Activated T-cell treated with anti-CD3 and anti-CD28 coated beads, Interleukin-2, amount 50 U/mL, for 24 hours (primary cell): ENCODE results near the gene PSMD2.
"Not testable (repeated sequence)": the region's sequence is repeated elsewhere in the genome, so short reads cannot be mapped to it uniquely, and the experiment has no call there.

Source experiments
- DNase-seq: peaks from one replicate; pipeline ENCODE4 v3.0.0-alpha.2; 2020
- H3K27ac Mint-ChIP-seq: 2 replicates; pipeline ENCODE4 v1.8.0; 2020; ENCODE audit warnings: mild to moderate bottlenecking, mixed read lengths
- H3K27me3 Mint-ChIP-seq: 2 replicates; pipeline ENCODE4 v1.8.0; 2020; ENCODE audit warnings: mixed read lengths
- H3K36me3 Mint-ChIP-seq: 2 replicates; pipeline ENCODE4 v1.8.0; 2020; ENCODE audit warnings: low read depth, mixed read lengths
- H3K4me1 Mint-ChIP-seq: 2 replicates; pipeline ENCODE4 v1.8.0; 2020; ENCODE audit warnings: low read depth, mixed read lengths
- H3K4me3 Mint-ChIP-seq: 2 replicates; pipeline ENCODE4 v1.8.0; 2020; ENCODE audit warnings: mild to moderate bottlenecking, moderate library complexity, mixed read lengths
- H3K9me3 Mint-ChIP-seq: 2 replicates; pipeline ENCODE4 v1.8.0; 2020; ENCODE audit warnings: mixed read lengths

PSMD2 gene

DNA sequence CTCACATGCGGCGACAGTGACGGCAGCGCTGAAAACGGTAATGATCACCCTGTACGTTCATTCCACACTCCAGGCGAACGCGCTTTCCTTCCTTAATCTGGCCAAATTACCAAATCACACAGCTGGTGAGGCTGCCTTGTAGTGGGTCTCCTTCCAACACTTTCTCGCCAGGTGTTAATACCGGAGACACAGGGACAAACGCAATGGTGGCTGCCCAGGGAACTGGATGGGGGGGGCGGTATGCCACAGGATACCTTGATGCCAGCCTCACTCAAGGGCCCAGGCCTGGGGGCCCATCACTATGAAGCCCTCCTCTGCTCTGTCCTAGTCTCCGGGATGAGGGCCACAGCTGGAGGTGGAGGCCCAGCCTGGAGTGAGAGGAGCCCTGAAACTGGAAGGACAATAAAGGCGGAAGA lies 36.3 kb upstream of the PSMD2 start:
- H3K27me3 Mint-ChIP-seq, result peaks cover 61% of the 10 kb centered on the region
- DNase-seq, result no peak
- H3K36me3 Mint-ChIP-seq, result peaks cover 12% of the 10 kb centered on the region
- peak overlapping the region; percentile 26 for H3K27ac Mint-ChIP-seq
- H3K4me3 Mint-ChIP-seq, result peak overlapping the region; percentile 83
- peaks cover 24% of the 10 kb centered on the region for H3K4me1 Mint-ChIP-seq
- no peaks in the 10 kb centered on the region for H3K9me3 Mint-ChIP-seq

DNA sequence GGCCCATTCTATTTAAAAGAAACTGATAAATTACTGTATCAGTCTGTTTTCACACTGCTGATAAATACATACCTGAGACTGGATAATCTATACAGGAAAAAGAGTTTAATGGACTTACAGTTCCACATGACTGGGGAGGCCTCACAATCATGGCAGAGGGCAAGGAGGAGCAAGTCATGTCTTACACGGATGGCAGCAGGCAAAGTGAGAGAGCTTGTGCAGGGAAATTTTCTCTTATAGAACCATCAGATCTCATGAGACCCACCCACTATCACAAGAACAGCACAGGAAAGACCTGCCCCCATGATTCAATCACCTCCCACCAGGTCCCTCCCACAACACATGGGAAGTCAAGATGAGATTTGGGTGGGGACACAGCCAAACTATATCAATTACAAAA lies 31.8 kb upstream of the PSMD2 start:
- not testable (repeated sequence) for H3K4me3 Mint-ChIP-seq, H3K36me3 Mint-ChIP-seq, H3K27ac Mint-ChIP-seq, H3K9me3 Mint-ChIP-seq, H3K4me1 Mint-ChIP-seq, DNase-seq
- H3K27me3 Mint-ChIP-seq, result peaks cover 59% of the 10 kb centered on the region

GRCh38 chr3:184272269-184272668 lies 26.8 kb upstream of the PSMD2 start:
- no peak for DNase-seq
- H3K27ac Mint-ChIP-seq, result no peak overlapping the region
- no peaks in the 10 kb centered on the region for H3K36me3 Mint-ChIP-seq
- no peaks in the 10 kb centered on the region for H3K9me3 Mint-ChIP-seq
- peaks cover 54% of the 10 kb centered on the region for H3K27me3 Mint-ChIP-seq
- H3K4me1 Mint-ChIP-seq, result peaks cover 6% of the 10 kb centered on the region
- H3K4me3 Mint-ChIP-seq, result no peak overlapping the region

- no peak overlapping the region for H3K27ac Mint-ChIP-seq
Observed at GRCh38 chr3:184275381-184275701, 23.7 kb upstream of the PSMD2 start.

DNA sequence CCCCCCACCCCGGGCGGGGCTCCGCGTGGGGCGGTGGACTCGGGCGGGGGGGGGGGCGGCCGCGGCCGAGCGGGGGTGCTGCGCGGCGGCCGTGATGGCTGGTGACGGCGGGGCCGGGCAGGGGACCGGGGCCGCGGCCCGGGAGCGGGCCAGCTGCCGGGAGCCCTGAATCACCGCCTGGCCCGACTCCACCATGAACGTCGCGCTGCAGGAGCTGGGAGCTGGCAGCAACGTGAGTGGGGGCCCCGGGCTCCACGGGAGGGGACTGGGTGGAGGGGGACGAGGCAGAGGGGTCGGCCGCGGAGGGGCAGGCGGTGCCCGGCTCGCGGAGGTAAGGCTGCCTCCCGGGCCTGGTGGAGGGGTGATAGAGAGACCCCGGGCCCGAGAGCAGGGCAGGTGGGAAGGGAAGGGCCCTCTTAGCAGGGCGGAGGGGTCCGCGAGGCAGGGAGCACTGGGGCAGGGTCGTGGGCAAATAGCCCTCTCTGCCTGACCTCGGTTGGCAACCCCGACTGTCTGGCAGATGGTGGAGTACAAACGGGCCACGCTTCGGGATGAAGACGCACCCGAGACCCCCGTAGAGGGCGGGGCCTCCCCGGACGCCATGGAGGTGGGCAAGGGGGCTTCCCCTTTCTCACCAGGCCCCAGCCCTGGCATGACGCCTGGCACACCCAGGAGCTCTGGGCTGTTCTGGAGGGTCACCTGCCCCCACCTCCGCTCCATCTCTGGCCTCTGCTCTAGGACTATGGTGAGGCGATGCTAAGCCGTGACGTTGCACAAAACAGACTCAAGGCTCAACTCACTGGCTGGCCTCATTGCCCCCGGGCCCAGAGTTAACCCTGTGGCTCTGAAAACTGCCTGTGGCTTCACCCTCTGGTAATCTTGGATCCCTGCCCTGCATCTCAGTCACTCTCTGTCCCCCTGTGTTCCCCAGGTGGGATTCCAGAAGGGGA lies 22.8 kb upstream of the PSMD2 start, which contains the start of gene ECE2:
TSS of gene ECE2 (plus strand) at position 62 of the 950 bp plus-strand sequence. CDS start at position 194, 132 bp downstream.
- Mint-ChIP-seq H3K4me1 (peaks cover 6% of the 10 kb centered on the region), H3K27ac (no peak within 1 kb of the TSS), H3K4me3 (no peak within 1 kb of the TSS), H3K27me3 (peaks cover 48% of the 10 kb centered on the region), H3K9me3 (no peaks in the 10 kb centered on the region), H3K36me3 (no peaks in the 10 kb centered on the region)
- no peak for DNase-seq

More at GRCh38 chr3:184275381-184275701, 23.7 kb upstream of the PSMD2 start:
- DNase-seq, result no peak
- H3K4me3 Mint-ChIP-seq, result no peak overlapping the region
- H3K36me3 Mint-ChIP-seq, result no peaks in the 10 kb centered on the region
- peaks cover 6% of the 10 kb centered on the region for H3K4me1 Mint-ChIP-seq
- H3K27me3 Mint-ChIP-seq, result peaks cover 54% of the 10 kb centered on the region
- H3K9me3 Mint-ChIP-seq, result no peaks in the 10 kb centered on the region

GRCh38 chr3:184277366-184277765 lies 21.7 kb upstream of the PSMD2 start:
- H3K27me3 Mint-ChIP-seq, result peaks cover 40% of the 10 kb centered on the region
- H3K9me3 Mint-ChIP-seq, result no peaks in the 10 kb centered on the region
- H3K36me3 Mint-ChIP-seq, result no peaks in the 10 kb centered on the region
- DNase-seq, result no peak
- H3K4me1 Mint-ChIP-seq, result peaks cover 6% of the 10 kb centered on the region
- H3K4me3 Mint-ChIP-seq, result no peak overlapping the region
- H3K27ac Mint-ChIP-seq, result no peak overlapping the region

GRCh38 chr3:184282941-184283340 lies 16.1 kb upstream of the PSMD2 start:
- Mint-ChIP-seq H3K27me3 (peaks cover 15% of the 10 kb centered on the region), H3K27ac (no peak overlapping the region), H3K9me3 (no peaks in the 10 kb centered on the region), H3K4me1 (no peaks in the 10 kb centered on the region), H3K4me3 (no peak overlapping the region), H3K36me3 (no peaks in the 10 kb centered on the region)
- DNase-seq, result no peak

DNA sequence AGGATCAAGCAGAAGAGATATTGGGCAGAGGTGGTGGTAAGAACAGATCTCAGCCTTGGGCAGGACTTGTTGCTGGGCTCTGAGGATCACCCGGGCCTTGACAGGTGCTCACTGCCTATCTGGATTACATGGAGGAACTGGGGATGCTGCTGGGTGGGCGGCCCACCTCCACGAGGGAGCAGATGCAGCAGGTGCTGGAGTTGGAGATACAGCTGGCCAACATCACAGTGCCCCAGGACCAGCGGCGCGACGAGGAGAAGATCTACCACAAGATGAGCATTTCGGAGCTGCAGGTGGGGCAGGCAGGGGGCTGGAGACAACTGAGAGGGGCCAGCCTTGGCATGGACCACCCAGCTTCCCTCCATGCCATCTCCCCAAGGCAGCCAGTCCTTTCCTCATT lies 15.4 kb upstream of the PSMD2 start:
- Mint-ChIP-seq H3K4me3 (no peak overlapping the region), H3K4me1 (no peaks in the 10 kb centered on the region), H3K27me3 (peaks cover 13% of the 10 kb centered on the region), H3K27ac (no peak overlapping the region), H3K36me3 (no peaks in the 10 kb centered on the region), H3K9me3 (no peaks in the 10 kb centered on the region)
- DNase-seq, result no peak

DNA sequence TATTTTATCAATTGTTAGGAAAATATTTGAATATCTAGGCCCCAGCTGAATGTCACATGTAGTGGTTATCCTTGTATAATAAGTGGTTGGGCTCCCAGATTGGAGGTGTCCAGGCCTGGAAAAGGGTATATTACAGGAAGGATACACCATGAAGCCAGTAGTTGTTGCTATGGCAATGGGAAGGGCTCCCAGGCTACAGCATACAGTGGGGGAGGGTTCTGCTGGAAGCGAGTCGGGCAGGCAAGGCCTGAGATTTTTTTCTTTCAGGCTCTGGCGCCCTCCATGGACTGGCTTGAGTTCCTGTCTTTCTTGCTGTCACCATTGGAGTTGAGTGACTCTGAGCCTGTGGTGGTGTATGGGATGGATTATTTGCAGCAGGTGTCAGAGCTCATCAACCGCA lies 14.3 kb upstream of the PSMD2 start:
- Mint-ChIP-seq H3K4me3 (no peak overlapping the region), H3K4me1 (peaks cover 2% of the 10 kb centered on the region), H3K27me3 (peaks cover 19% of the 10 kb centered on the region), H3K9me3 (no peaks in the 10 kb centered on the region), H3K36me3 (no peaks in the 10 kb centered on the region), H3K27ac (no peak overlapping the region)
- no peak for DNase-seq

DNA sequence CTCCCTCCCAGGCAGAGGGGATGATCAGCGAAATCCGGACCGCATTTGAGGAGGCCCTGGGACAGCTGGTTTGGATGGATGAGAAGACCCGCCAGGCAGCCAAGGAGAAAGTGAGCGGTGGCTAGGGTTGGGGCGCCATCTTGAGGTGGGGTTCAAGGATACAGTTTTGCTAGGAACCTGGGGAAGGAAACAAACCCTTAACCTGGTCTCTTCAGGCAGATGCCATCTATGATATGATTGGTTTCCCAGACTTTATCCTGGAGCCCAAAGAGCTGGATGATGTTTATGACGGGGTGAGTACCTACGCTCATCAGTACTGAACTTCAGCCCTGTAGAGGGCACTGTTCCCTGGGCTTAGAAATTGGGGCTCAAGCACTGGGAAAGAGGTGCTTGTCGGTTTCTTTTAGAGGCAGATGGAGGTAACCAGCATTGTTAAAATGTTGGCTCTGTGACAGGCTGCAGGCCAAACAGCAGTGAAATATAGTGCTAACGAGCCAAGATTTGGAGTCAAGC lies 9.6 kb upstream of the PSMD2 start:
- Mint-ChIP-seq H3K27me3 (peaks cover 19% of the 10 kb centered on the region), H3K4me1 (peaks cover 2% of the 10 kb centered on the region), H3K27ac (no peak overlapping the region), H3K9me3 (no peaks in the 10 kb centered on the region), H3K36me3 (no peaks in the 10 kb centered on the region), H3K4me3 (no peak overlapping the region)
- peak; percentile 81 for DNase-seq

DNA sequence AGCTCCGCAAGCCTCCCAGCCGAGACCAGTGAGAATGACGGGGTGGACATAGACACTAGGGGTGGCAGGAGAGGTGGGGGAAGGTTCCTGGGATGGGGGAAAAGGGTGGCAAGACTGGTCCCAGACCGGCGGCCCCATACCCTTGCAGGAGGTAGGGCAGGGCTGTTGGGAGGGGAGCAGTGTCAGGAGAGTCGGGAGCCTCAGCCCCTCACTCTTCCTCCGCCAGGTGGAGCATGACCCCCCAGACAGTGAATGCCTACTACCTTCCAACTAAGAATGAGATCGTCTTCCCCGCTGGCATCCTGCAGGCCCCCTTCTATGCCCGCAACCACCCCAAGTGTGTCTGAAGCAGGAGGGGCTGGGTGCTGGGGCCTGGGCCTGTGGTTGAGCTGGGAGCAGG lies 8.7 kb upstream of the PSMD2 start:
- no peak overlapping the region for H3K4me3 Mint-ChIP-seq
- no peaks in the 10 kb centered on the region for H3K9me3 Mint-ChIP-seq
- no peak for DNase-seq
- peaks cover 2% of the 10 kb centered on the region for H3K4me1 Mint-ChIP-seq
- no peak overlapping the region for H3K27ac Mint-ChIP-seq
- H3K27me3 Mint-ChIP-seq, result peaks cover 19% of the 10 kb centered on the region
- no peaks in the 10 kb centered on the region for H3K36me3 Mint-ChIP-seq

DNA sequence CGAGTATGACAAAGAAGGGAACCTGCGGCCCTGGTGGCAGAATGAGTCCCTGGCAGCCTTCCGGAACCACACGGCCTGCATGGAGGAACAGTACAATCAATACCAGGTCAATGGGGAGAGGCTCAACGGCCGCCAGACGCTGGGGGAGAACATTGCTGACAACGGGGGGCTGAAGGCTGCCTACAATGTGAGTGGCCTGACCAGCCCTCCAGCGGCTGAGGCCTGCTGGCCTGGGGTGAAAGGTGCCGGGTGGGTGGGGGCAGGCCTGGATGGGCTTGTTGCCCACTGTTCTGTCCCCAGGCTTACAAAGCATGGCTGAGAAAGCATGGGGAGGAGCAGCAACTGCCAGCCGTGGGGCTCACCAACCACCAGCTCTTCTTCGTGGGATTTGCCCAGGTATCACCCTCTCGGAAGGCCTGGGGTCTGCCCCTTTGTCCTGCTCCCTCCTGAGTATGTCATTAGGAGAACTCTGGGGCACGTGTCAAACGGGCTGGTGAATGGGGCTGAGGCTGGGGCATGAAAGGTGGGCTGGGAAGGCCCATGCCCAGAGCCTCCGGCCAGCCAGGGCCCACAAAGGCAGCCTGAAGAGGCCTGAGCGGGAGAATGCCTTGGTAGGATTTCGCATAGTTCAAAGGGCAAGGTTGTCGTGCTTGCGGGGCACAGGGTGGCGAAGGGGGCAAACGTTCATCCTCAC lies 7.8 kb upstream of the PSMD2 start:
- no peak overlapping the region for H3K27ac Mint-ChIP-seq
- no peak overlapping the region for H3K4me3 Mint-ChIP-seq
- peaks cover 15% of the 10 kb centered on the region for H3K27me3 Mint-ChIP-seq
- H3K4me1 Mint-ChIP-seq, result peaks cover 2% of the 10 kb centered on the region
- no peaks in the 10 kb centered on the region for H3K36me3 Mint-ChIP-seq
- H3K9me3 Mint-ChIP-seq, result no peaks in the 10 kb centered on the region
- no peak for DNase-seq

GRCh38 chr3:184291738-184292445 lies 7.1 kb upstream of the PSMD2 start:
- H3K4me3 Mint-ChIP-seq, result no peak overlapping the region
- peaks cover 14% of the 10 kb centered on the region for H3K27me3 Mint-ChIP-seq
- no peak for DNase-seq
- H3K36me3 Mint-ChIP-seq, result no peaks in the 10 kb centered on the region
- no peaks in the 10 kb centered on the region for H3K9me3 Mint-ChIP-seq
- H3K27ac Mint-ChIP-seq, result no peak overlapping the region
- peaks cover 2% of the 10 kb centered on the region for H3K4me1 Mint-ChIP-seq

DNA sequence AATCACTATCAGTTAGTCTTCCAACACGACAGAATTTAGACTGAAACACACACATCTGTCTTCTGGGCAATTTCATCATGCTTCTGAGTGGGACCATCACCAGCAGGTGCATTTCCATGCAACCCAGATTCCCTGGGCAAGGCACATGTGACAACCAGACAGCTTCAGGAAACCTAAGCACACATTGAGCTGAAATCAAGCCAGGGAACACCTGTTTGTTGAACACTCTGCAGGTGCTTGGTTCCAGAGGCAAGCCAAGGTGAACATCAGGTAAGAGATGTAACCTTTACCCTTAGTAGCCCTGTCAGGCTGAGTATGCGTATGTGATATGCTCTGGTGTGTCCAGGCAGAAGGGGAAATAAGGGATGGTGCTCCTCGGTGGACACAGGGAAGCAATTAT lies 3.3 kb upstream of the PSMD2 start:
- Mint-ChIP-seq H3K4me3 (no peak overlapping the region), H3K36me3 (peaks cover 15% of the 10 kb centered on the region), H3K4me1 (peaks cover 20% of the 10 kb centered on the region), H3K27ac (no peak overlapping the region), H3K27me3 (no peaks in the 10 kb centered on the region), H3K9me3 (no peaks in the 10 kb centered on the region)
- no peak for DNase-seq
